Measurements from ENCODE around the gene ZNF23.

Gene ZNF23

DNA sequence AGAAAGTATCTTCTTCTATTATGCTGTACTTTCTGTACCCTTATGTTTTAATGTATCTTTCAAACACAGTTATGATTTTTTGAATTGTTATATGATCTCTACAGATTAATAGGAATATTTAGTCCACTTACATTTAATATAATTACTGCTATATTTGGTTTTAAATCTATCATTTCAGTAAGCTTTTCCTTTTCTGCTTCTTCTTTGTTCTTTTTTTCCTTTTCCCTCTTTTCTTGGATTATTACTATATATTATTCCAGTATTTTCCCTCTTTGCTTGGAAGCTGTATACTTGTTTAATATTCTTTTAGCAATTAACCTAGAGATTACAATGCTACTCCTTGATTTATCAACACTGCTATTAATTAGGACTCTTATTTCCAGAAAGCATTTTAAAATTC is 33.7 kb downstream of the ZNF23 start:
- DNase-seq (ENCODE audit: low read depth in 2 of 2, low spot score in 1 of 2) = no peak

DNA sequence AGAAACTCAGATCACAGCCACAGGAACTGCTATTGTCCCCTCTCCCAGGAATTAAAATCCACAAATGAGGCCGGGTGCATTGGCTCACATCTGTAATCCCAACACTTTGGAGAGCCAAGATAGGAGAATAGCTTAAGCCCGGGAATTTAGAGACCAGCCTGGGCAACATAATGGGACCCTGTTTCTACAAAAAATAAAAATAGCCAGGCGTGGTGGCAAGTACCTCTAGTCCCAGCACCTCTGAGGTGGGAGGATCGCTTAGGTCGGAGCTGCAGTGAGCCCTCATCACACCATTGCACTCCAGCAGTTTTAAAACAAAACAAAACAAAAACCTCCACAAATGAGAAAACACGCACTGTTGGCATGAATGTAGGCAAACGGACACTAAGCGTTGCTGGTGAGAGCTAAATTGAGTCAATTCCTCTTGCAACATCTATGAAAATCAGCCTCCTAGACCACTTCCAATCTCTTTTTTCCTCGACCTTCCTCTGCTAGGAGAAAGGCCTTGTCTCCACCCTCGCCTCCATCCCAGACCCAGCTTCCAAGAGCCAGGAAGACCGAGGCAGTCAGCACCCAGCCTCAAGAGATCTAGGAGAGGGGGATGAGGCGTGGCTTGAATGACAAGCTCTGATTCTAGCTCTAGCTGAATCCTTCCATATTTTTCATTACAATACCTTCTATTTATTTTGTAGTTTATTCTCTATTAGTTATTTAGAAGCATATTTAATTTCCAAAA is 35.0 kb downstream of the ZNF23 start:
- no peak for DNase-seq (ENCODE audit: low read depth in 2 of 2, low spot score in 1 of 2)

DNA sequence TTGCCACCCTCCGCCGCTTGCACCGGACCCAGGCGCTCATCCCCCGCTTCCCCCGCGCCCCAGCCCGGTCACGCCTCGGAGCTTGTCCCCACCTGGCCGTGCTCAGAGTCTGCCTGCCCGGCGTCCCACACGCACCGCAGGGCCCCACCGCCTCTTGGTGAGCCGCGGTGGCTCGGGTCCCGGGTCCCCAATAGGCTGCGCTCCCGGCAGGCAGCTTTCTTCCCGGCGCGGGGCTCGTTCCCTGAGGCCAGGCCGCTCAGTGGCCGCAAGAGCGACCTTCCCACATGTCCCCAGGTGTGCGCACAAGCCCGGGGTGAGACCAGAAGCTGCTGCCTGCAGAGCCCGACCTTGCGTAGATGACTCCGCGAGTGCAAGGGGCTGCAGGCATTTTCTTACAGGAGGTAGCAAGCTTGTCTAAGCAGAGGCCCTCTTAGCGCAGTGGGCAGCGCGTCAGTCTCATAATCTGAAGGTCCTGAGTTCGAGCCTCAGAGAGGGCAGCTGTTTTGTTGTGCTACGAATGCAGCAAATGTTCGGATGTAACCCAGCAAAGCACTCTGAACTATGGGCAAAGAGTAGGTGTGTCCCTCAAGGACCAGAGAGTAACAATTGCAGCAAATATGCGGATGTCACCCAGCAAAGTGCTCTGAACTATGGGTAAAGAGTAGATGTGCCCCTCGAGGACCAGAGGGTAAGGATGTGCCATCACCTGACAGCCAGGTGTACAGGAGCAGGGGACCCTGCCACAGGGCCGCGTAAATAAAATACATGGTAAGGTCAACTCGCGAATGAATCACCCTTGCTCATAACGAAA is 35.8 kb downstream of the ZNF23 start:
- no peak for DNase-seq (ENCODE audit: low read depth in 2 of 2, low spot score in 1 of 2)

DNA sequence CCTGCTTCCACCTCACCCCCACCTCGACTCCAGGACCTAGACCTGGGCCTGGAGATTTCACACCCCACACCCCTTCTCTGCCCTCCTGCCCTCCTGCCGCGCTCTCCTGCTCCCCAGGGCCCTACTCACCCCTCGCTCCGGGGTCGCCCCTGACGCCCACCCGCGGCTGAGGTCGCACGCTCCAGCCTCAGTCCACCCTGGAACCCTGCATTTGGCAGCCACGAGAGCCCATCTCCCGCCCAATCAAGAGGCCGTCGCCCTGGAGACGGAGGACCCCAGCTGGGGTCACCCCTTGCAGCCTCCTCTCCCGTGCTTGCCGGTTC is 36.3 kb downstream of the ZNF23 start:
- no peak for DNase-seq (ENCODE audit: low read depth in 2 of 2, low spot score in 1 of 2)

DNA sequence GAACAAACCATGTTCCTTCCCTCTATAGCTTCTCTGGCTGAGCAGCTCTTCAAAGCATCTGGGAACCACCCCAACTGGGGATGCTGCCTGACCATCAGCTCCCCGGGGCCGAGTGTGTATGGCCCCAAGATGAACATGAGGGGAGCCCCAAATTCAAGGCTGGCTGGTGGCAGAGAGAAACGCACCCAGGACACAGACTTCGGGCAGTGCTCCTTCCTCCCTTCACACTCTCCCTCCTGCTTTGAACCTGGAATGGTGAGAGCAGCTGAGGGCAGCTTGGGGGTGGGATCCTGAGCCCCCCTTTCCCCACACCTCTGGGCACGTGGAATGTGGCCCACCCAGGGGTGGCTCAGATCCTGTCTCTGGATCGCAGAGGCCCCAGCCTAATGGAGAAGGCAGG is 37.4 kb downstream of the ZNF23 start:
- DNase-seq (ENCODE audit: low read depth in 2 of 2, low spot score in 1 of 2) = no peak

DNA sequence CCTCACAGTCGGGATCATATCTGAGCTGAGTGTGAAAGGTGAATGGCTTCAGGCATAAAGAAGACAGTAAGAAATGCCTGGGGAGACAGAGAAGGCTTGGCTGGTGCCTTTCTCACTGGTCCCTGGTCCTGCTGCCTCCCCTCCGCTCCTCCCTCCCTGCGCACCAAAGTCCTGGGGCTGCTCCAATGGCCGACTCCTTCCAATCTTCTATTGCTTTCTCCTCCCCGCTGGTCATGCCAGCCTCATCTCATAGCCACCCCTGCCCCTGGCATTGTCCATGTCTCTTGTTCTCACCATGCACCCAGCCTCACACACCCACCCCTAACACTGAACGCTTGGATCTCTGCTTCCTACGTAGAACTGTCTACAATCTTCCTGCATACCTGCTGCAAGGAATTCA is 38.2 kb downstream of the ZNF23 start:
- no peak for DNase-seq (ENCODE audit: low read depth in 2 of 2, low spot score in 1 of 2)

DNA sequence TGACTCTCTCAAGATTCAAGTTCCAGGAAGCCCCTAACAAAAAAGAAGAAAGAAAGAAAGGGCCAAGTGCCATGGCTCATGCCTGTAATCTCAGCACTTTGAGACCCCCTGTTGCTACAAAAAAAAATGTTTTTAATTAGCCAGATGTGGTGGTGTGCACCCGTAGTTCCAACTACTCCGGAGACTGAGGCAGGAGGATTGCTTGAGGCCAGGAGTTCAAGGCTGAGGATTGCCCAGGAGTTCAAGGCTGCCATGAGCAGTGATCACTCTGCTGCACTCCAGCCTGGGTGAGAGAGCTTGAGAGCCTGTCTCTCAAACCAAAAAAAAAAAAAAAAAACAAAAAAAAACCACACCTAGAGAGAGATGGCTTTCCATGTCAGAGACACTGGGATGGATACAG is 39.0 kb downstream of the ZNF23 start:
- DNase-seq (ENCODE audit: low read depth in 2 of 2, low spot score in 1 of 2) = no peak

DNA sequence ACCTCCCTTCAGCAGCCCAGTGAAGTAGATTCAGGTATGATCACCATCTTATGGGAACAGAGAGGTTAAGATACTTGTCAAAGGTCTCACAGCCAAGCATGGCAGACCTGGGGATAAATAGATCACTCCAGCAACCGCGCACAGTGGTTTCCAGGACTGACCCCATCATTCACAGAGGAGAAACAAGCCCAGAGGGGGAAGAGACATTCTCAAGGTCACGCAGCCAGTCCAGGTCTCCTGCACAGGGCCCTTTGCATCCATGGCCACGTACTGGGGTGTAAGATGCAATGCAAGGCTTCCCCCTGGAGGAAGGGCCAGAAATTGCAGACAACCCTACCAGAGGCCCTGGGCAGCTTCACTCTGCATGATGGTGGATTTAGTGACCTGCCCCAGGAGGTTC is 40.1 kb downstream of the ZNF23 start:
- no peak for DNase-seq (ENCODE audit: low read depth in 2 of 2, low spot score in 1 of 2)

DNA sequence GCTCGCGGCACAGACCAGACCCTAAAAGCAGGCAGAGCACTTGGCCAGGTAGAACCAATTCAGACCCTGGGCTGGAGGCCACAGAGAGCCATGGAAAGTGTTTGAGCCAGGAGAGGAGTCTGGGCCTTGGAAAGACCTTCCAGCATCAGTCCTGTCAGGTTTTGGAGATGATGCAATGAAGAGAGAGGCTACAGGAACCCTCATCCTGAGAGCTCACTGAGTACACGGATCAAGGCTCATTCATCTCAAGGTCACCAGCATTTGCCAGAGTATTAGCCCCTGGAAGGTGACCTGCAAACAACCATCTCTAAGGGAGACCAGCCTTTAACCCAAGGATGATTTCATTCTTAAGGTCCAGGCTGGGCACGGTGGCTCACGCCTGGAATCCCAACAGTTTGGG is 48.0 kb downstream of the ZNF23 start:
- DNase-seq (ENCODE audit: low read depth in 2 of 2, low spot score in 1 of 2) = no peak

DNA sequence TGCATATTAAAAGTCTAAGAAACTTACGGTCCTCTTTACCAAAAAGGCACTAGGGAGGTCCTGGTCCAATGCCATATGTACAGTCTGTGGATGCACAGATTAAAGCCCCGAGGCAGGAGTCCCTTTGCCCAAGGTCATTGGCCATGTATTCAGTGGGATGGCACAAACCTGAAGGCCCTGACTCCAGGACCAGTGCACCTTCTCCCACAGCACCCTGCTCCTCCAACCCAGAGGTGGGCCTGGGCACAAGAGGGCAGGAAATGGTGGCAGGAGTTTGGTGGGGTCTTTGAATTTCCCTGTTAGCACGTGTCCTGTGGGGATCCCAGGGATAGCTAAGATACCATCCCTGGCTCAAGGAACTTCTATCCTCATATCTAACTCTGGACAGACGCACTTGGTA is 48.7 kb downstream of the ZNF23 start:
- DNase-seq (ENCODE audit: low read depth in 2 of 2, low spot score in 1 of 2) = no peak

DNA sequence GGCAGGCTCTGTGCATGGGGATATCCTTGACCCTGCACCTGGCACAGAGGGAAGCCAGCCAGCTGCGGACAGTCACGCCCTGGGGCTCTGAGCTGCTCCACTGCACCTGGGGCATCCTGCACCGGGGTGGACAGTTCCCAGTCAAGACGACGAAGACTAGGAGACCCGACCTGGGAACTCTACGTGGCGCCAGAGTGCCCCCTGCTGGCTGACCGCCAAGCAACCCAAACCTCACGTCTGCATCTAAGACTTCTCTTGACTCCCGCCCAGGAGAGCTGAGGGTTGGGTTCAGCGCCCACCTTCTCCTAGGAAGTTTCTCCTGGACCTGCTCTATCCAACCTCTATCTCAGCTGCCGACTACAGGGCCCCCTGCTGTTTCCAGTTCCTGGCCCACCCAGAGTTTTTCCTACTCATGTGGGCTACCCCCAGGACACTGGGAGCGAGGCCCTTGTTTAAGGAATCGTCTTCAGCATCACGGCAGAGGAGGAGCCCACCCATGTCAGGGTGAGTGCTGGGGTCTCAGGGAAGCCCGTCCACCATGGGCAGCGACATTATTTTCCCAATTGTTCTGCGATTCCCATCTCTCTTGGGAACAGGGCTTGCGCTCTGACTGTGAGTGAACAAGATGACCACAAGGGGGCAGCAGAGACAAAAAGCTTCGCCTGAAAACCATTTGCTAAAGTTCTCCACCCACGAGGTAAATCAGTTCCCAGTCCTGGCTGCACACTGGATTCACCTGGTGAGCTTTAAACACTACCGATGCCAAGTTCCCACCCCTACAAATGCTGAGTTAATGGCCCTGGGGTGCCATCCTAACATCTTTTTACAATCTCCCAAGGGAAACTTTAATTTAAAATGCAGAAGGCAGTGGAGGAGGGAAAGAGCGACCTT is 49.5 kb downstream of the ZNF23 start:
- peak; percentile 34 to 37 for DNase-seq (ENCODE audit: low read depth in 2 of 2, low spot score in 1 of 2)

DNA sequence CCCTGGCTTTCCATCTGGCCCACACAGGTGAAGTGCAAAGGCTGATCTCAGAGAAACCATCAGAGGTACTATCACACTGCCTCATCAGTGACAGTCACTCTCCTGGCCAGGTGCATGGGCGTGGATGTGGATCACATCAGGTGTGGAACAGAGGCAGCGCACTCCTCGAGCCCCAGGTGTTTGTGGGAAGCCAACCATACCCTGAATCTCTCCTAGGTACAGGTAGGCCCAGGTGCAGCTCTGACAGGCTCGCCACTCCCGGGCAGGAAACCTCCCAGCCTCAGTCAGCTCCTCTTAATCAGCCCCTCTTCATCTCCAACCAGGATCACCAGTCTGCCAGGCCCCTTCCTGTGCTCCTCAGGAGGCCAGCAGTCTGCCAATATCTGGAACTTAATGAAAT is 51.9 kb downstream of the ZNF23 start:
- DNase-seq (ENCODE audit: low read depth in 2 of 2, low spot score in 1 of 2) = no peak

DNA sequence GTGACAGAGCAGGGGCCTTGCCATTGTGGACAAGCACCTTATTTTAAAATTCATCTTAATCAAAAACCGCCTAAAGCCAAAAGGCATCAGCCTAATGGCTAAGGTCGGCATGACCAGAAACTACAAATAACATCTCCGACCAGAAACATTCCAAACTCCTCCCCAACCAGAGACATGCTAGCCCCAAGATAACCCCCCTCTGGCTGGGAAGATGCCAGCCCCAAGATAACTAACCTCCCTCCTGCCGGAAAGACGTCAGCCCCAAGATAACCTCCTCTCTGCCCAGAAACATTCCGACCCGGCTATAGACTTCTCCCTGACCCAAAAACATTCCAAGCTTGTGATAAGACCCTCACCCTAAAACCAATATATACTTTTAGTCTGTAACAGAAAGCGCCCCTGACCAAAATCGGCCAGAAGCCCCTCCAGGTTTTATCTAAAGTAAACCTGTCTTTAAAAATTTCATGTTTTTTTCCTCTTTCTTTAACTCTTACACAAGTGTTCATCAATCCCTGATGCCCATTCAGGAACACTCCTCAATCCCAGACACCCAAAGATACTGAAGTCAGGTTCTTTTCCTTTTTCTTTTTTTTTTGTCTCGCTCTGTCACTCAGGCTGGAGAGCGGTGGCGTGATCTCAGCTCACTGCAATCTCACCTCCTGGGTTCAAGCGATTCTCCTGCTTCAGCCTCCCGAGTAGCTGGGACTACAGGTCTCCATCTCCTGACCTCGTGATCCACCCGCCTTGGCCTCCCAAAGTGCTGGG is 52.9 kb downstream of the ZNF23 start:
- no peak for DNase-seq (ENCODE audit: low read depth in 2 of 2, low spot score in 1 of 2)

DNA sequence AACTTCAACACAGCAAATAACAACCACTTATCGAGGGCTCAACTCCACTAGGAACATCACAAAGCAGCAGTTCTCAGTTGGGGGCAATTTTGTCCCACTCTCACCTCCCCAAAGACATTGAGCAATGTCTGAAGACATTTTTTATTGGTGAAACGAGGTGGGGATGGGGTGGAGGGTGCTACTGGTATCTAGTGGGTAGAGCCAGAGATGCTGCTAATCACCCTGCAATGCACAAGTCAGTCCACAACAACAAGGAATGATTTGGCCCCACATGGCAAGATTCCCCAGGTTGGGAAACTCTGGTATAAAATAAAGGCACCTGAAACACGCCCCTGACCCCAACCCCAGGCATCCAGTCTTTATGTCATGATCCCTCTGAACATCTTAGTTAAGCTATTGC is 53.5 kb downstream of the ZNF23 start:
- DNase-seq (ENCODE audit: low read depth in 2 of 2, low spot score in 1 of 2) = no peak

DNA sequence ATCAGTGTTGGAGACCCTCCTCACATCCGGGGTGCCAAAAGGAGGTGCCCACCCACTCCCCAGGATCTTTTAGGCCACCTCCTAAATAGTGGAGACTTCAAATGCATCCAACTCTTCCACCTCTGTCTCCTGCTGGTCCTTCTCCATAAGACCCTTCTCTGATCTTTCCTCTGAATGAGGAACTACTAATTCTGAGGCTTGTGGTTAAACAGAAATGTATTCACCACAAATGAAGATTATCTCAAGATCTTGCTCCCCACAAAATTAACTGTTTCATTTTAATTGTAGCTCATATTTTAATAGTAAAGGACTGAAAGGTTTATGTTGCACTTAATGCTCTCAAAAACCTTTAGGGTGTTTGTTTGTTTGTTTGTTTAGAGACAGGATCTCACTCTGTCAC is 54.3 kb downstream of the ZNF23 start:
- DNase-seq (ENCODE audit: low read depth in 2 of 2, low spot score in 1 of 2) = no peak

DNA sequence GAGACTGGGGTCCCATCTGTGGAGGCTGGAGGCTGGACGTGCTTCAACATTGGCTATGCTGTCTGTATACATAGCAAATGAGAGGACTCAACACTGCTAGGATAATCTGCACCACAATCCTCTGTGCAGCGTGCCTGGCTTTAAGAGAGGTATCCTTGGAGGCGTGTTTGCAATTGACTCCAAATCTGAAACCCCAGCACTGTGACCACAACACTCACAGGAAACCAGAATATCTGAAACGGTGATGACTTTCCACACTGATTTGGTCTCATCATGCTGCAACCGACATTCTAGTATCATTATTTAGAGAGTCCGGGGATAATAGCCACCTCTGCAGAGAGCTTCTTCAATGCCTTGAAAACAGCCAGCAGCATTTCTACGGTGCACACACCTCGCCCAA is 55.3 kb downstream of the ZNF23 start:
- no peak for DNase-seq (ENCODE audit: low read depth in 2 of 2, low spot score in 1 of 2)

DNA sequence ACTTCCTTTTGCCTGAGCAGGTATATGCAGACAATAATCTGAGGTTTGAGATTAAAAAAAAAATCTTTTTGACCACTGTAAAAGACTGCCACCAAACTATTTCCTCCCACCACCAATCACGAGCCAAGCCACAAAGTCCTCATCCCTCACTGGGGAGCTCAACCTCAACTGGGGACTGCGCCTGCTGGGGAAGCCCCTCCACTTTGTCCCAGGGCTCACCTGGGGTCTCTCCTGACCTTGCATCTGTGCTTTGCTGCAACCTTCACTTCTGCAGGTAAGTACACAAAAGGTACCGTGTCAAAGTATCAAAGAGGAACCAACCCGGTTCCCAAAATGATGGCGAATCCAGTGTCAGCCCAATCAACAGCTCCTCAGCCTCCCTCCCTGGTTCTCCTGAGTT is 55.7 kb downstream of the ZNF23 start:
- DNase-seq (ENCODE audit: low read depth in 2 of 2, low spot score in 1 of 2) = no peak

DNA sequence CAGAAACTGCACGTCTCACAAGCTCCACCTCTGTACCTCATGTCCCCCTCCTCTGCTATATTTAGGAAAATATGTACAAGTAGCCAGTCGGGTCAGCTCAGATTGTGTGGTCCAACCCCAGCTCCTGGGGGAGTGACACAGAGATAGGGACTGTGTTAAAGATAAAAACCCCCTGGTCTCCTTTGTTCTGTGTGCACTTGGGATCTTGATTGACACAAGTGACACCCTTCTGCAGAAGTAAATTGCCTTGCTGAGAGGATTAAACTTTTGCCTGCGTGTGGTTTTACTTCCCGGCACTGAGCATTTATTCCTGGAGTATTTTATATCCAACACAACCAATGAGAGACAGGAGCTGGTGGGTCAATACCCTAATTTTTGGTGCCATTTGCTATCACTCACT is 57.7 kb downstream of the ZNF23 start:
- DNase-seq (ENCODE audit: low read depth in 2 of 2, low spot score in 1 of 2) = no peak

DNA sequence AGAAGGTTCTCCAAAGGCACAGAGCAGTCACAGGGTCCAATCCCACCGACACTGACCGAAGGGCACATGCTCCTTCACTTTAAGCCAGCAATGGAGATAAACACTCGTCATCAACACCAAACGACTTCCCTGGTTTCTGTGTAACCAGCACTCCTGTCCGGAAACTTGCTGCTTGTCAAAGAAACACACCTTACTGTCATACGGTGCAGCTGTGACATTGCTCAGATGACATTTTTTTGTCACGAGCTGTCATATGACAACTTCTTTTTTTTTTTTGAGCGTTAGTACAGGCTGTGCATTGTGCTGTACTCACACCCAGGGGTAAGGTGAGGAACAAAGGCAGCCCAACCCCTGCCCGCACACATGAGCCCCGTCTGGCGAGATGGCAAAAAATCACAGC is 59.4 kb downstream of the ZNF23 start:
- no peak for DNase-seq (ENCODE audit: low read depth in 2 of 2, low spot score in 1 of 2)

DNA sequence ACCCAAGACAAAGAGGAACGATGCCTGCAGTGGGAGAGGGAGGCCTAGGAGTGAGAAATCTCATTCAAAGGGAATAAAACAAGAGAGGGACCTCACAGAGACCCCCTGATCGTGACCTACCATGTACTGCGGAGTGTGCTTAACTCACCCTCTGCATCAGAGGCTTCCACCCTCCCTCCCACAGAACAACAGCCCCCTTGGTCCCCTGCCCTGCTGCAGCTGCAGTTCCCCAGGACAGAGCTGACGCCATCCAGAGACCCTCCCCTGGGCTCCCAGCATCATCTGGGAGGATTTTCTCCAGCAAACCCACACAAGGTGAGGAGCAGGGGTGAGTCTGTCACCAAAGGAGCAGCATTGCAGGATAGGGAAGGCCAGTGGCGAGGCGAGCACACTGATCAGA is 60.0 kb downstream of the ZNF23 start:
- DNase-seq (ENCODE audit: low read depth in 2 of 2, low spot score in 1 of 2) = no peak
